HCT116 (cell line): ENCODE data around the gene BAIAP2L2. TPM values are rescaled to one million over a fixed set of nuclear protein-coding genes. Genes with fewer than 3 reads are reported as not detected.

ENCODE experiments used
- ATAC-seq: fragments of 200-7000 bp; cut with Tn5 transposase; 2 replicates; pipeline ENCODE4 v1.9.1; 2020; ENCODE audit warnings: mild to moderate bottlenecking, moderate library complexity
- BruUV-seq: library from RNA; stranded (reverse); fragments of 400-500 nt; replicated peaks from 2 replicates; lab custom pipeline; 2021; lab: Mats Ljungman, UMichigan
- CTCF ChIA-PET: fragments of 300-600 bp; sonication (Branson Sonifier 250); formaldehyde crosslinking; loops from one replicate; lab custom pipeline; 2021; ENCODE audit warnings: antibody characterized with exemption; lab: Charles Lee
- POLR2A ChIA-PET: fragments of 300-600, 350-600 bp; sonication (Branson Sonifier 250); formaldehyde crosslinking; loops from one replicate; lab custom pipeline; 2021; ENCODE audit warnings: antibody characterized with exemption; lab: Charles Lee
- RAD21 ChIA-PET, 2 experiments: fragments of 300-600 bp; sonication (Branson Sonifier 250); formaldehyde crosslinking; loops; one replicate each; lab custom pipeline; 2023; ENCODE audit warnings: low total read pairs in 2 of 2; ENCODE audit not compliant: uncharacterized antibody in 2 of 2, unreplicated experiment in 2 of 2, low non-redundant PET in 1 of 2; lab: Charles Lee
- DNase-seq: peaks from one replicate; pipeline ENCODE4 v3.0.0-alpha.2; 2010; ENCODE audit warnings: low read depth, low spot score
- H2AFZ ChIP-seq: fragments of 200-600 bp; shearing (Covaris generic), sonication (generic); 2 replicates; pipeline ENCODE4 v1.6.1; 2017; ENCODE audit warnings: low read depth, mixed run types, mixed read lengths, antibody characterized with exemption, low read length; ENCODE audit not compliant: poor library complexity, severe bottlenecking
- H3K27ac ChIP-seq: 2 replicates; pipeline ENCODE4 v1.5.1; 2012; ENCODE audit warnings: low read depth, low read length
- H3K27me3 ChIP-seq: fragments of 200-600 bp; sonication (generic); 2 replicates; pipeline ENCODE4 v1.6.1; 2016; ENCODE audit warnings: mixed run types, low read length, mixed read lengths; ENCODE audit not compliant: insufficient read depth
- H3K36me3 ChIP-seq, 2 experiments: fragments of 200-500 bp in 1 of 2; fragments of 200-600 bp in 1 of 2; sonication (Bioruptor generic) in 1 of 2; sonication (generic) in 1 of 2; 2 replicates each; pipeline versions ENCODE4 v1.5.1 to v1.6.1; 2014 to 2016; ENCODE audit warnings: low read length in 2 of 2, inconsistent platforms in 1 of 2, mixed read lengths in 1 of 2, mixed run types in 1 of 2; ENCODE audit not compliant: insufficient read depth in 2 of 2, control insufficient read depth in 1 of 2
- H3K4me1 ChIP-seq, 2 experiments: fragments of 200-600 bp in 1 of 2; sonication (generic) in 1 of 2; 2 replicates each; pipeline versions ENCODE4 v1.5.1 to v1.6.1; 2012 to 2017; ENCODE audit warnings: low read length in 2 of 2, inconsistent platforms in 1 of 2, mild to moderate bottlenecking in 1 of 2, mixed read lengths in 1 of 2, mixed run types in 1 of 2, moderate library complexity in 1 of 2; ENCODE audit not compliant: insufficient read depth in 2 of 2, control insufficient read depth in 1 of 2
- H3K4me2 ChIP-seq: fragments of 200-600 bp; sonication (generic); 2 replicates; pipeline ENCODE4 v1.6.1; 2017; ENCODE audit warnings: mixed run types, low read length, mixed read lengths
- H3K4me3 ChIP-seq, 2 experiments: fragments of 200-600 bp in 1 of 2; sonication (generic) in 1 of 2; replicated peaks in 1 of 2; 2 replicates each; pipeline ENCODE4 v1.5.1; 2011 to 2016; ENCODE audit warnings: low read length in 2 of 2, control low read depth in 1 of 2, low read depth in 1 of 2, mild to moderate bottlenecking in 1 of 2, mixed read lengths in 1 of 2, mixed run types in 1 of 2
- H3K79me2 ChIP-seq: fragments of 200-600 bp; sonication (generic); 2 replicates; pipeline ENCODE4 v1.6.1; 2017; ENCODE audit warnings: mild to moderate bottlenecking, mixed run types, low read length, moderate library complexity, mixed read lengths; ENCODE audit not compliant: insufficient read depth
- H3K9ac ChIP-seq: fragments of 200-600 bp; sonication (generic); 2 replicates; pipeline ENCODE4 v1.6.1; 2016; ENCODE audit warnings: low read length, mixed read lengths
- H3K9me2 ChIP-seq: fragments of 200-600 bp; sonication (generic), shearing (Covaris generic); 2 replicates; pipeline ENCODE4 v1.6.1; 2017; ENCODE audit warnings: mixed run types, mild to moderate bottlenecking, moderate library complexity; ENCODE audit not compliant: insufficient read depth
- H3K9me3 ChIP-seq, 2 experiments: fragments of 200-500 bp in 1 of 2; fragments of 200-600 bp in 1 of 2; sonication (Bioruptor generic) in 1 of 2; sonication (generic) in 1 of 2; 2 replicates each; pipeline ENCODE4 v1.6.1; 2014 to 2017; ENCODE audit warnings: low read length in 2 of 2, mixed read lengths in 2 of 2, inconsistent platforms in 1 of 2, low read depth in 1 of 2, mild to moderate bottlenecking in 1 of 2, mixed run types in 1 of 2, moderate library complexity in 1 of 2; ENCODE audit not compliant: control insufficient read depth in 1 of 2, insufficient read depth in 1 of 2
- H4K20me1 ChIP-seq: fragments of 200-600 bp; sonication (generic), shearing (Covaris generic); 2 replicates; pipeline ENCODE4 v1.6.1; 2017; ENCODE audit warnings: mixed run types, mild to moderate bottlenecking, moderate library complexity; ENCODE audit not compliant: insufficient read depth
- CBX3 ChIP-seq: IDR thresholded peaks from 2 replicates; pipeline ENCODE4 v1.6.1; 2012; ENCODE audit warnings: low read depth
- ELF1 ChIP-seq: IDR thresholded peaks from 2 replicates; pipeline ENCODE4 v1.6.1; 2012; ENCODE audit warnings: low read depth, borderline replicate concordance
- JUND ChIP-seq: IDR thresholded peaks from 2 replicates; pipeline ENCODE4 v1.6.1; 2012
- MAX ChIP-seq: IDR thresholded peaks from 2 replicates; pipeline ENCODE4 v1.6.1; 2012
- SIN3A ChIP-seq: IDR thresholded peaks from 2 replicates; pipeline ENCODE4 v1.6.1; 2012; ENCODE audit warnings: low read depth
- SP1 ChIP-seq: IDR thresholded peaks from 2 replicates; pipeline ENCODE4 v1.6.1; 2012; ENCODE audit warnings: low read depth
- YY1 ChIP-seq: IDR thresholded peaks from 2 replicates; pipeline ENCODE4 v1.6.1; 2011; ENCODE audit warnings: low read length, low read depth, moderate library complexity, mild to moderate bottlenecking; ENCODE audit not compliant: insufficient replicate concordance; ENCODE audit errors: extremely low read depth
- intact Hi-C: fragments of 100-400 bp; cut with micrococcal nuclease; formaldehyde crosslinking; loops from 2 replicates; pipeline ENCODE4 v1.10.0; 2022
- total RNA-seq: library from RNA; stranded (reverse); gene quantifications from one replicate; pipeline ENCODE4 v1.2.1, GENCODE V29; 2021; ENCODE audit not compliant: unreplicated experiment
- TF ChIP-seq, protein P1 (sequence below): IDR thresholded peaks from 2 replicates; pipeline ENCODE4 v1.6.1; 2012
- TF ChIP-seq, protein P2 (sequence below): IDR thresholded peaks from 2 replicates; pipeline ENCODE4 v1.6.1; 2011; ENCODE audit warnings: mild to moderate bottlenecking, low read length, moderate library complexity; ENCODE audit not compliant: insufficient replicate concordance; ENCODE audit errors: extremely low read depth

The BAIAP2L2 gene
- total RNA-seq, 1 experiment from 2014 or later, result 1.0 TPM

DNA sequence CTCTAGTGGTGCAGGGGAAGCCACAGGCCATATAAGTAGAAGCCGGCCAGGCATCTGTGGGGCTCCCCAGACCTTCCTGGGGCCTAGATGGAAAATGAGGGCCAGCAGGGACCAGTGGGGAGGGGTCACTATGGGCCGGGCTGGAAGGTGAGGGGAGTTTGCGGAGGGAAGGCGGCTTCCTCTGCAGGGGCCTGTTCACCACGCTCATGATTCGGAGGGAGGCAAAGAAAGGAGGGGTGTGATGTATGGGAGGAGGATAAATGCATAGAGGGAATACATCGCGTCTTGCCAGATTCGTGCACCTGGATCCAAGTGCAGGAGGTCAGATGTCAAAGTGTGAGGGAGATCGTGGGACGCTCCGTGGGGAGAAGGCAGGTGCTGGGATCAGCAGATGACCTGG, 33.4 kb downstream of the BAIAP2L2 start:
- no peaks in the 10 kb centered on the region for H3K27me3 ChIP-seq
- H3K9me2 ChIP-seq, result no peaks in the 10 kb centered on the region
- H3K79me2 ChIP-seq, result no peaks in the 10 kb centered on the region
- H3K9ac ChIP-seq, result no peak overlapping the region
- DNase-seq (no peak), ATAC-seq (no peak)
- TF ChIP-seq SP1 (no peak), JUND (no peak), MAX (no peak), CBX3 (no peak), YY1 (no peak), SIN3A (no peak), ELF1 (no peak)
- TF ChIP-seq, protein P1, sequence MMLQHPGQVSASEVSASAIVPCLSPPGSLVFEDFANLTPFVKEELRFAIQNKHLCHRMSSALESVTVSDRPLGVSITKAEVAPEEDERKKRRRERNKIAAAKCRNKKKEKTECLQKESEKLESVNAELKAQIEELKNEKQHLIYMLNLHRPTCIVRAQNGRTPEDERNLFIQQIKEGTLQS, result no peak
- TF ChIP-seq, protein P2, sequence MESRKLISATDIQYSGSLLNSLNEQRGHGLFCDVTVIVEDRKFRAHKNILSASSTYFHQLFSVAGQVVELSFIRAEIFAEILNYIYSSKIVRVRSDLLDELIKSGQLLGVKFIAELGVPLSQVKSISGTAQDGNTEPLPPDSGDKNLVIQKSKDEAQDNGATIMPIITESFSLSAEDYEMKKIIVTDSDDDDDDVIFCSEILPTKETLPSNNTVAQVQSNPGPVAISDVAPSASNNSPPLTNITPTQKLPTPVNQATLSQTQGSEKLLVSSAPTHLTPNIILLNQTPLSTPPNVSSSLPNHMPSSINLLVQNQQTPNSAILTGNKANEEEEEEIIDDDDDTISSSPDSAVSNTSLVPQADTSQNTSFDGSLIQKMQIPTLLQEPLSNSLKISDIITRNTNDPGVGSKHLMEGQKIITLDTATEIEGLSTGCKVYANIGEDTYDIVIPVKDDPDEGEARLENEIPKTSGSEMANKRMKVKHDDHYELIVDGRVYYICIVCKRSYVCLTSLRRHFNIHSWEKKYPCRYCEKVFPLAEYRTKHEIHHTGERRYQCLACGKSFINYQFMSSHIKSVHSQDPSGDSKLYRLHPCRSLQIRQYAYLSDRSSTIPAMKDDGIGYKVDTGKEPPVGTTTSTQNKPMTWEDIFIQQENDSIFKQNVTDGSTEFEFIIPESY, result no peak
- no peaks in the 10 kb centered on the region for H3K4me1 ChIP-seq
- CTCF ChIA-PET, result no interaction called here
- H4K20me1 ChIP-seq, result no peaks in the 10 kb centered on the region
- intact Hi-C loops, result no loop called here
- no TSS peak for BruUV-seq
- H3K4me3 ChIP-seq, result no peak overlapping the region
- POLR2A ChIA-PET, result no interaction called here
- no peak overlapping the region for H3K27ac ChIP-seq
- RAD21 ChIA-PET, result no interaction called here
- H3K36me3 ChIP-seq, result peaks cover 3 to 19% of the 10 kb centered on the region in 2 experiments; a peak in 2 of 4 replicates
- no peak overlapping the region for H3K4me2 ChIP-seq
- no peak overlapping the region for H2AFZ ChIP-seq
- H3K9me3 ChIP-seq, result no peaks in the 10 kb centered on the region
